DND-41 (cell line): ENCODE data around the gene GPC5.

ENCODE experiments used
- ATAC-seq: fragments of 200-7000 bp; cut with Tn5 transposase; 3 replicates; pipeline ENCODE4 v1.9.1; 2021; ENCODE audit warnings: low read depth; ENCODE audit not compliant: insufficient read depth
- DNase-seq: peaks from one replicate; pipeline ENCODE4 v3.0.0-alpha.2; 2020
- H2AFZ ChIP-seq: 2 replicates; pipeline ENCODE4 v1.6.0; 2012; ENCODE audit warnings: low read depth, low read length
- H3K27ac ChIP-seq: 2 replicates; pipeline ENCODE4 v1.5.1; 2012; ENCODE audit warnings: low read length, inconsistent platforms
- H3K27me3 ChIP-seq: fragments of 200-600 bp; sonication (generic); 2 replicates; pipeline ENCODE4 v1.6.0; 2012; ENCODE audit warnings: low read length, mild to moderate bottlenecking, inconsistent platforms; ENCODE audit not compliant: insufficient read depth, poor library complexity
- H3K36me3 ChIP-seq: 2 replicates; pipeline ENCODE4 v1.5.1; 2012; ENCODE audit warnings: low read length, inconsistent platforms; ENCODE audit not compliant: insufficient read depth
- H3K4me1 ChIP-seq: 2 replicates; pipeline ENCODE4 v1.5.1; 2012; ENCODE audit warnings: mild to moderate bottlenecking, low read length; ENCODE audit not compliant: insufficient read depth
- H3K4me2 ChIP-seq: 2 replicates; pipeline ENCODE4 v1.6.0; 2012; ENCODE audit warnings: mild to moderate bottlenecking, moderate library complexity, low read length, inconsistent platforms; ENCODE audit not compliant: insufficient read depth
- H3K4me3 ChIP-seq, 2 experiments: fragments of 200-600 bp in 1 of 2; shearing (Covaris generic) in 1 of 2; 2 replicates each; pipeline ENCODE4 v1.5.1; 2012 to 2016; ENCODE audit warnings: inconsistent platforms in 2 of 2, low read length in 2 of 2, mild to moderate bottlenecking in 2 of 2, low read depth in 1 of 2, moderate library complexity in 1 of 2
- H3K79me2 ChIP-seq: 2 replicates; pipeline ENCODE4 v1.6.0; 2012; ENCODE audit warnings: low read length, inconsistent platforms; ENCODE audit not compliant: insufficient read depth
- H3K9ac ChIP-seq: 2 replicates; pipeline ENCODE4 v1.6.0; 2012; ENCODE audit warnings: low read depth, mild to moderate bottlenecking, inconsistent platforms, low read length, moderate library complexity
- H3K9me3 ChIP-seq: 2 replicates; pipeline ENCODE4 v1.5.1; 2012; ENCODE audit warnings: low read length, moderate library complexity, mild to moderate bottlenecking, inconsistent platforms; ENCODE audit not compliant: insufficient read depth, severe bottlenecking
- H4K20me1 ChIP-seq: 2 replicates; pipeline ENCODE4 v1.6.0; 2012; ENCODE audit warnings: low read length; ENCODE audit not compliant: insufficient read depth
- EZH2 ChIP-seq: IDR thresholded peaks from 3 replicates; pipeline ENCODE4 v1.6.1; 2012; ENCODE audit warnings: borderline replicate concordance, low read depth, mild to moderate bottlenecking, moderate library complexity, low read length, inconsistent platforms; ENCODE audit not compliant: severe bottlenecking
- TF ChIP-seq, protein P1 (sequence below): IDR thresholded peaks from 2 replicates; pipeline ENCODE4 v1.5.1; 2012; ENCODE audit warnings: borderline replicate concordance, low read length, moderate library complexity, mild to moderate bottlenecking; ENCODE audit not compliant: poor library complexity, severe bottlenecking; ENCODE audit errors: extremely low read depth

The GPC5 gene

DNA sequence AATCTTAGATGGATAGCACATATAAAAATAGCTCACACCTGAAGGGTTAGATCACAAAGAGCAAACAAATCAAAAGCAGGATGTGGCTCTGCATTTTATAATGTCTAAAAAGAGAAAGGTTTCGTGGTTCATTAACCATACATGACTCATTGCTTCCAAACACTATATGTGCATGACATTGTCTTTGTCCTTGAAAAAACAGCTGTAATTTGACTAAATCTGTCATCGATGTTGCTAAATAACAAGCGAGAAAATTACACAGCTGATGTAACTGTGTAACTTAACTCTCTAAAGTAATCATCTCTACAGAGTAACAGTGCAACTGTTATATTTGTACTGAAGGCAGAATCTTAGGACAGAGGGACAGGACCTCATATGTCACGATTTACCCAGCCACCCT, 1445.1 kb downstream of the GPC5 start:
- DNase-seq: no peak
- Histone ChIP-seq H3K36me3 (no peaks in the 10 kb centered on the region), H3K79me2 (no peaks in the 10 kb centered on the region), H2AFZ (no peak overlapping the region), H4K20me1 (no peaks in the 10 kb centered on the region), H3K4me3 (no peak overlapping the region), H3K9ac (no peak overlapping the region), H3K4me2 (no peak overlapping the region), H3K4me1 (no peaks in the 10 kb centered on the region), H3K9me3 (no peaks in the 10 kb centered on the region), H3K27me3 (no peaks in the 10 kb centered on the region), H3K27ac (no peak overlapping the region)
- TF ChIP-seq, protein P1, sequence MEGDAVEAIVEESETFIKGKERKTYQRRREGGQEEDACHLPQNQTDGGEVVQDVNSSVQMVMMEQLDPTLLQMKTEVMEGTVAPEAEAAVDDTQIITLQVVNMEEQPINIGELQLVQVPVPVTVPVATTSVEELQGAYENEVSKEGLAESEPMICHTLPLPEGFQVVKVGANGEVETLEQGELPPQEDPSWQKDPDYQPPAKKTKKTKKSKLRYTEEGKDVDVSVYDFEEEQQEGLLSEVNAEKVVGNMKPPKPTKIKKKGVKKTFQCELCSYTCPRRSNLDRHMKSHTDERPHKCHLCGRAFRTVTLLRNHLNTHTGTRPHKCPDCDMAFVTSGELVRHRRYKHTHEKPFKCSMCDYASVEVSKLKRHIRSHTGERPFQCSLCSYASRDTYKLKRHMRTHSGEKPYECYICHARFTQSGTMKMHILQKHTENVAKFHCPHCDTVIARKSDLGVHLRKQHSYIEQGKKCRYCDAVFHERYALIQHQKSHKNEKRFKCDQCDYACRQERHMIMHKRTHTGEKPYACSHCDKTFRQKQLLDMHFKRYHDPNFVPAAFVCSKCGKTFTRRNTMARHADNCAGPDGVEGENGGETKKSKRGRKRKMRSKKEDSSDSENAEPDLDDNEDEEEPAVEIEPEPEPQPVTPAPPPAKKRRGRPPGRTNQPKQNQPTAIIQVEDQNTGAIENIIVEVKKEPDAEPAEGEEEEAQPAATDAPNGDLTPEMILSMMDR: no peak
- TF ChIP-seq EZH2: no peak
- no peak for ATAC-seq

DNA sequence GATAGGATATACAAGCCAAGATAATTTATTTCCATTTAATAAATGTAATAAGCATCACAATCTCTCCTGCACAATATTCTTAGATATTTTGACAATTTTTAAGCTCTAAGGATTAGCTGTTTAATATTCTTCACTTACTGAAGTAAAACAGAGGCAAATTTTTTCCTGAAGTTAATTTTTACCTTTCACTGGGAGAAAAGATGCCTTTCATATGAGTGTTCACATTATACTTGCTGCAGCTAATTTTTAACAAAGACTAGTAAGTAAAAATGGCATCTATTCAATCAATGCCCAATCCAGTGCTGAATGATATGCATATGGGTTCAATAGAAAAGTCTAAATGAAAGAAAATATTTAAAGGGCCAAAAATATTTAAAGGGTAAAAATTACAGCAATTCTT, 1451.0 kb downstream of the GPC5 start:
- no peaks in the 10 kb centered on the region for H3K79me2 ChIP-seq
- TF ChIP-seq, protein P1: no peak
- TF ChIP-seq EZH2: no peak
- no peak overlapping the region for H3K27ac ChIP-seq
- H3K36me3 ChIP-seq: no peaks in the 10 kb centered on the region
- H3K9me3 ChIP-seq: no peaks in the 10 kb centered on the region
- no peak overlapping the region for H3K4me3 ChIP-seq
- no peaks in the 10 kb centered on the region for H3K27me3 ChIP-seq
- H3K4me1 ChIP-seq: no peaks in the 10 kb centered on the region
- H4K20me1 ChIP-seq: no peaks in the 10 kb centered on the region
- H3K9ac ChIP-seq: no peak overlapping the region
- H3K4me2 ChIP-seq: no peak overlapping the region
- DNase-seq (no peak), ATAC-seq (no peak)
- no peak overlapping the region for H2AFZ ChIP-seq

DNA sequence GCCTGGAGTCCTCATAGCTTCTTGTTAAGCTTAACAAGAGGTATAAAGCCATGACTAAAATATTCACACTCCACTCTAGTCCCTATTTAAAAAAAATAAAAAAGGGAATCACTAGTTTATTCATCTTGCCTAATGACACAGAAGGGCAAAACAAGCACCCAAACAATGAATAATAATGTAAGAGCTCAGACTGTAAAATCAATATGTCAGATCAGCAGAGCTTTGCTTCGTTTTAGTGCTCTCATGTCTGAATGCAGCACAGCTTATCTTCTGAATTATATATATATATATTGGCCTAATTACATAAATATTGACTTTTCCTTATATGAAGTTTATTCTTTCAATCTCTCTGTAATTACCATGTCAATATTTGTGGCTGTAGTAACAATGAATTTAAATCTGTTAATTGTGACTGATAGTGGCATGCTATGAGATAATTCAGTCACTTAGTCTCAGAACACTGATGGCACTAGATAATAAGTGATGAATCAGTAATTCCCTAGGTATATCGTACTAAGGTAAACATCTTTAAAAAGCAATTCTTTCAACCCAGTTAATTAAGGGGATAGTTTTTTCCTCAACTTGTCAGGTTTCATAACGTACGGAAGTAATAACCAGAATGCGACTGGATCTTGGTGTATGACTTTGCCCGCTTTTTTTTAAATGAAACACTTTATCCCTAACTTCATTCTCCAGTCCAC, 1466.3 kb downstream of the GPC5 start:
- Histone ChIP-seq H3K4me1 (no peaks in the 10 kb centered on the region), H3K27ac (no peak overlapping the region), H3K79me2 (no peaks in the 10 kb centered on the region), H3K4me2 (no peak overlapping the region), H3K36me3 (no peaks in the 10 kb centered on the region), H3K4me3 (no peak overlapping the region), H3K9me3 (no peaks in the 10 kb centered on the region), H4K20me1 (no peaks in the 10 kb centered on the region), H2AFZ (no peak overlapping the region), H3K27me3 (no peaks in the 10 kb centered on the region), H3K9ac (no peak overlapping the region)
- no peak for DNase-seq
- no peak for ATAC-seq
- TF ChIP-seq, protein P1: no peak
- TF ChIP-seq EZH2: no peak
